Measurements from ENCODE around the gene IRF3.
A peak's percentile ranks its signal among the peaks of the same experiment; 100 is the strongest.
"Not testable (repeated sequence)": the region's sequence is repeated elsewhere in the genome, so short reads cannot be mapped to it uniquely, and the experiment has no call there.

IRF3 gene

GRCh38 chr19:49642492-49643035, 23.1 kb downstream of the IRF3 start:
- no peak for DNase-seq

DNA sequence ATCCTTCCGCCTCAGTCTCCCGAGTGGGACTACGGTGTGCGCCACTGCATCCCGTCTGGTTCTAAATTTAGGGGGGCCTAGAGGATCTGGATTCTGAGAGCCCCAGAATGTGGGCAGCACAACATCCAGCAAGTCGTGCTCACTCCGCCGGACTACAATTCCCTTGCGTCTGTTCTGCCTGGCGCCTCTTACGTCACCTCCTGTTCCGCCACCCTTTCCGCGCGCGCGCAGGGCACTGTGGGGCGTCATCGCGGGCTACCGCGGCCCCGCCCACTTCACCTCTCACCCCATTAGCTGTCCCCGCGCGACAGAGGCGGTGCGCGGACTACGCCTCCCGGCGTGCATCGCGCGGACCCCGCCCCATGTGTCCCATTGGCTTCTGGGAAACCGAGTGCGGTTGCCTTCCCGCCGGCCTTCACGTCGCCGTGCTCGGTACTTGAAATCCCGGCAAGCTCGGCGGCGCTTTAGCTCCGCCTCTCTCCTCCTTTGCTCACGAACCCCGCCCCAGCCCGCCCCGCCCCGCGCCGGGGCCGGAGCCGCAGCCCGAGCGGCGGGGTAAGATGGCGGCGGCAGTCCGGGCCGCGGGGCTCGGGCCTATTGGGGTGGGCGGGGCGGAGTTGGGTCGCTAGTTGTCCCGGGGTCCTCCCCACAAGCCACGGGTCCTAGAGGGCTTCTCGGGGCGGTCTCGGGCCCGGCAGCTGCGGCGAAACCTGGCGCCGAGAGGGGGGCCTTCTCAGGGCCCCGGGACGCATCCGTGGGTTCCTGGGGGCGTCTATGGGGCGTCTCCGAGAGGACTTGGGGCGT, 23.8 kb downstream of the IRF3 start, which contains the start of gene SCAF1:
SCAF1 (plus strand) TSS at position 522 of the 804 bp plus-strand sequence. CDS start 2,818 bp downstream, outside the sequence.
- DNase-seq: peak; percentile 99

DNA sequence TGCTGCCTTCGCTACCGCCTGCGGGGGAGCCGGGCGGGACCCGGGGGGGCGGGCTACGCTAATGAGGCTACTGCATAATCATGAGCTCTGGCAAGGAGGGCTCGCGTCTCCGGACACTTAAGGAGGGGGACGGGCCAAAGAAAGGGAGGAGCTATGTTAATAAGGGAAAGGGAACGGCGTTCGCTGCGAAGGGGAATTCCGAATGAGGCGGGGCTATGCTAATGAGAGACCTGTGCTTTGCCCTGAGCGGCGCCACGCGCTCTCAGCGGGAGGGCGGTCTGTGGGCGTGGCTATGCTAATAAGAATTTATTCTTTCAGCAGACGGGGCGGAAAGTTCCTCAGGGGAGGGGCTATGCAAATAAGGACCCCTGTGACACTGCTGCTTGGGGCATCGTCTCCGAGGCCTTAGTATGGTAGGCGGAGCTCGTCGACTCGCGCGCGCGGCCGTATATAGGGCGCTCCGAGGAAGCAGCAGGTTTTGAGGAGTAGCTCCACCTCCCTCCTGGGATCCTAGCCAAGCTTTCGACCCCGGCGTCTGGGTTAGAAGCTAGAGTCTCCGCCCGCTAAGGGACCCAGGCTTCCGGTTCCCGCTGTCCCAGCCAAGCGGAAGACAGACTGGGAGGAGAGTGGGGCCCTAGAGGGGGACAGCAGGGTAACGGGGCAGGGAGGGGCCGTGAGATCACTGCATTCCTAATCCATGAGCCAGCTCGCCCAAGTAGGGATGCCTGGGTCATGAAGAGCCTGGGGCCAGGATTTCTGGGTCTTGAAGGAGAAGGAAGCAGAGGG, 25.4 kb downstream of the IRF3 start, which contains the start of gene RRAS:
RRAS (minus strand) TSS at position 31 of the 786 bp plus-strand sequence. CDS start 45 bp downstream, outside the sequence.
- DNase-seq: peak; percentile 99

DNA sequence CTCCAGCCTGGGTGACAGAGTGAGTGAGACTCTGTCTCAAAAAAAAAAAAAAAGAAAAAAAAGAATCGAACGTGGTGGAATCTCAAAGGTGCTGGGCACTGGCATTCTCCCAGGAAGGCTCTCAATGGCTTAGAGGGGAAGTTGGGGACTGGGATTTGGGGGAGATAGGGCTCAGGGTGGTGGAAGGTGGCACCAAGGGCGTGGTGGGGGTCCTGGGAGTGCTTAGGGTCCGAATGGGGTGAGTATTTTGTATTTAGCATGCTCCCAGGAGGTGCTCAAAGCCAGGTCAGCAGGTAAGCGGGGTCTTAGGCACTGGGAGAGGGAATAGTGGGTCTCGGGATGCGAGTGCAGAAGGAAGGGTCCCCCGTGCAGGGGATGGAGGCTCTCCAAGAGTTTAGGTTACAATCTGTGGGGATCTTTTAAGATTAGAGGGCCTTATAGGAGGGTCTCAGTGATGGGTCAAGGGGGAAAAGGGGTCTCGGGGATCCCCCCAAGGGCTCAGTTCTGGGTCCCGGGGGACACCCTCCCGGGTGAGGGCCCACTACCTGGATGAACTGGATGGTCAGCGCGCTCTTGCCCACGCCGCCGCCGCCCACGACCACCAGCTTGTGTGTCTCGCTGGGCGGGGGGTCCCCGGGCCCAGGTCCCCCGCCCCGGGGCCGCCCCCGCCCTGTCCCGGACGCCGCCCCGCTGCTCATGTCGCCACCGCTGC, 26.1 kb downstream of the IRF3 start:
- DNase-seq: no peak

GRCh38 chr19:49637821-49638738, 27.6 kb downstream of the IRF3 start:
- DNase-seq: no peak

DNA sequence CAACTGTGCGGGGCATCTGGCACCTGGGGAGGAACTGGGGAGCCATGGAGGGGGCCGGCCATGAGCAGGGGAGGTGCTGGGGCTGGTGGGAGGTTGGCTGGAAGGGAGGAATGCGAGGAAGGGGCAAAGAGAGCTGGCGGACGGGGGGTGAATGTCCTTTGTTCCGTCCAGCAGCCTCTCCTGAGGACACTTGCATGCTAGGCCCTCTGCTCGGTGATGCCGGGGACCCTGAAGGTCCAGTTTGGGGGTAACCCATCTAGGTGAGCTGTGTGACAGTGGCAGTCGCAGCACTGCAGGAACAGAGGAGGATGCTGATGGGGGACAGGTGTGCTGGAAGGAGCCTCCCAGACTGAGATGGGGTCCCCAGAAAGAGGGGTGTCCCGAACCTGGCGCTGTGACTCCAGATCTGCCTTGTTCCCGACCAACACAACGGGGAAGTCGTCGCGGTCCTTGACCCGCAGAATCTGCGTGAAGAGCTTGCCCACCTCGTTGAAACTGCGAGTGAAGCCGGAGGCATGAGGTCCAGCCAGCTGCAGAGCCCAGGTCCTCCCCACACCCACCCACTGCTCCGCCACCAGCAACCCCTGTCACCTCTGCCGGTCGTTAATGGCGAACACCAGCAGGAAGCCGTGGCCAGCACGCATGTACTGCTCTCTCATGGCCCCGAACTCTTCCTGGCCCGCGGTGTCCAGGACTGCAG, 29.3 kb downstream of the IRF3 start:
- DNase-seq: no peak

GRCh38 chr19:49635530-49636232, 30.0 kb downstream of the IRF3 start:
- no peak for DNase-seq

DNA sequence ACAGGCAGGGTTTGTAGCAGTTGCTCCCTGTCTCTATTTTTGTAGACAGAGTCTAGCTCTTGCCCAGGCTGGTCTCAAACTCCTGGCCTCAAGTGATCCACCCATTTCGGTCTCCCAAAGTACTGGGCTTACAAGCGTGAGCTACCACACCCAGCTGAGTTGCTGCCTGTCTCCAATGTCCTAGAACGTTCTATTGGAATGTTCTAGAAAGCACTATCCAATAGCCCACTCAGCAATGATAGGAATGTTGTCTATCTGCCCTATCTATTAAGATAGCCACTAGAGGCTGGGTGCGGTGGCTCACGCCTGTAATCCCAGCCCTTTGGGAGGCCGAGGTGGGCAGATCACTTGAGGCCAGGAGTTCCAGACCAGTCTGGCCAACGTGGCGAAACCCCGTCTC, 32.4 kb downstream of the IRF3 start:
- not testable (repeated sequence) for DNase-seq

DNA sequence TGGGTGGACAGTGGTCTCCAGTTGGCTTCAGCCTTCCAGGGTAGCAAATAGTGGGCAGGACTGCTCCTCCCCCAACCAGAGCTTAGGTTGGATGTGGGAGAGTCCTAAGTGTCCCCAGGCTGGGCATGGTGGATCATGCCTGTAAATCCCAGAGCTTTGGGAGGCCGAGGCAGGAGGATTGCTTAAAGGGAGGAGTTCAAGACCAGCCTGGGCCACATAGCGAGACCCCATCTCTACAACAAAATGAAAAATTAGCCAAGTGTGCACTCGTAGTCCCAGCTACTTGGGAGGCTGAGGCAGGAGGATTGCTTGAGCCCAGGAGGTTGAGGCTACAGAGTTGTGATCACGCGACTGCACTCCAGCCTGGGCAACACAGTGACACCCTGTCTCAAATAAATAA, 33.1 kb downstream of the IRF3 start:
- no peak for DNase-seq

GRCh38 chr19:49631610-49632192, 34.0 kb downstream of the IRF3 start:
- DNase-seq: no peak

GRCh38 chr19:49631014-49631588, 34.6 kb downstream of the IRF3 start:
- DNase-seq: no peak

- DNase-seq: no peak
Observed at GRCh38 chr19:49629659-49630058, 36.0 kb downstream of the IRF3 start.

DNA sequence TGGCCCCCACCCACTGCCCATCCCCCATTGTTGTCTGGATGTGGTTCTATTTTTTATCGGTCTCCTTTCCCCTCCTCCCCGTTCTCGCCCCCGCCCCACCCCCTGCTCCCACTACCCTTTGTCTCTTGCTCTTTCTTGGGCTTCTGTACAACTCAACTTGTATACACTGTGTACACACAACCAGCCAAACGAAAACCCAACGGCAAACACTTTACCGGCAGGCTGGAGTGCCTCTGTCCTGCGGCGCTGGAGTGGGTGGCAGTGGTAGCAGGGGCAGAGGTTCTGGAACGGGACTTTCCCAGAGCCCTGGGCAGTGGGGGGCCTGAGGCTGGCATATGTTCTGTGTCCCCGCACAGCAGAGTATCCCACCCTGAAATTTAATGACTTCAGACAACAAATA, 39.4 kb downstream of the IRF3 start:
- no peak for DNase-seq

DNA sequence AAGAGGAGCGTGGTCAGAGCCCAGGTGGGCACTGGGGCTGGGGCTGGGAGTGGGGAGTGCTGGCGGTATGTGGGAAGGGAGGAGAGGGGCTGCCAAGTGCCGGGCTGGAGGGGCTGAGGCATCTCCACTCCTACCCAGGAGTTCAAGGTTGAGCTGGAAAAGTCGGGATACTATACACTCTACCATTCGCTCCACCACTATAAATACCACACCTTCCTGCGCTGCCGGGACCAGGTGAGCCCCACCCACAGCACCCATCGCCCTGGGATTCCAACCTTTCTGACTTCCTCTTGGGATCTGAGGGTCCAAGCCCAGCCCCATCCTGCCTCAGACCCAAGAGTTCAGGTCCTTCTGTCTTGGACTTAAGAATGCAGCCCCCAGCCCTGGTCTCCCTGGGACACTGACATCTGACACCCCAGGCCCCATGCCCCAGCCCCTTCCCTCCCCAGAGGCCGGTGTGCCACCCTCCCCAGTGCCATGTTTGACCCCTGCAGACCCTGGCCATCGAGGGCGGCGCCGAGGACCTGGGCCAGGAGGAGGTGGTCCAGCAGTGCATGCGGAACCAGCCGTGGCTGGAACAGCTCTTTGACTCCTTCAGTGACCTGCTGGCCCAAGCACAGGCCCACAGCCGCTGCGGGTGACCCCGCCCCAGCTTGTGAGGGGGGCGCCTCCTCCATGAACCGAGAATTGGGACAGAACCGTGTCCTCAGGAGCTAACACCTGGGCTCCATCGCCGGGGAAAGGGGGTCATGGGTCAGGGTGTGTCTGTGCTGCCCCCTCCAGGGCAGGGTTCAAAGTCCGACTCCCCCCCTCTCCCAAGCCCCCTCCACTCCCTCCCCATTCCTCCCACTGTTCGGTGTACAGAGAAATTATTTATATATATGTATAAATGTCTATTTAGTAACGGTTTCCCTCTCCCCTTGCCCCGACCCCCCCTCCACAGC, 40.4 kb downstream of the IRF3 start:
- DNase-seq: no peak

- not testable (repeated sequence) for DNase-seq
Observed at GRCh38 chr19:49617860-49618259, 47.8 kb downstream of the IRF3 start.

GRCh38 chr19:49616945-49617344, 48.7 kb downstream of the IRF3 start:
- DNase-seq: no peak

DNA sequence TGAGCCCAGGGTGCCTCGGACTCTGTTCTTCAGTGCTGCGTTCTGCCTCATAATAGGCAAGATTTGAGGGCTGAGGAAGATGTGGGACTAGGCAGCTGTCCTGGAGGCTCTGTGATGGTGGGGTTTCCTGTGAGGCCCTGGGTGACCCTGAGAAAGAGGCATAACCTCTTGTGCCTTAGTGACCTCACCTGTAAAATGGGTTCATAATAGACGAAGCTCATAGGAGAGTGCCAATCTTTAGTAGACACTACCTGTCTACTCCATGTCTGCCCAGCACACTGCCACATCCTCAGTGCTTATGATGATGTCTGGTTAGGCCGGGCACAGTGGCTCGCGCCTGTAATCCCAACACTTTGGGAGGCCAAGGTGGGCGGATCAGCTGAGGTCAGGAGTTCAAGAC, 49.1 kb downstream of the IRF3 start:
- no peak for DNase-seq

DNA sequence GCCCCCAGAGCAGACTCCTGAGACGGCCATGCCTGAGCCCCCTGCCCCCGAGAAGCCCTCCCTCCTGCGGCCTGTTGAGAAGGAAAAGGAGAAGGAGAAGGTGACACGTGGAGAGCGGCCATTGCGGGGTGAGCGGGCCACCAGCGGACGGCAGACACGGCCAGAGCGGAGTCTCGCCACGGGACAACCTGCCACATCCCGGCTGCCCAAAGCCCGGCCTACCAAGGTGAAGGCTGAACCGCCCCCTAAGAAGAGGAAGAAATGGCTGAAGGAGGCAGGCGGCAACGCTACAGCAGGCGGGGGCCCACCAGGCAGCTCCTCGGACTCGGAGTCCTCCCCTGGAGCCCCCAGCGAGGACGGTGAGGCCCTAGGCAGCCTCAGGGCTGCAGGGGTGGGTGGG, 49.8 kb downstream of the IRF3 start:
- DNase-seq: no peak
